GM12878 (cell line): Measurements from ENCODE around the gene GH1.

Experiments
- ATF3 ChIP-seq: IDR thresholded peaks from 2 replicates; pipeline ENCODE4 v1.6.1; 2011; ENCODE audit warnings: low read depth, mild to moderate bottlenecking, low read length, moderate library complexity, borderline replicate concordance; ENCODE audit errors: extremely low read depth
- ATF7 ChIP-seq: fragments of 450-650 bp; IDR thresholded peaks from 2 replicates; pipeline ENCODE4 v1.6.1; 2016; ENCODE audit warnings: low read depth, mild to moderate bottlenecking
- CTCF ChIP-seq, 3 experiments: IDR thresholded peaks in 2 of 3; conservative IDR thresholded peaks in 1 of 3; 2 replicates each; pipeline ENCODE4 v1.5.1; 2011; ENCODE audit warnings: low read depth in 3 of 3, low read length in 3 of 3, mild to moderate bottlenecking in 3 of 3, control low read depth in 2 of 3, moderate library complexity in 2 of 3, inconsistent platforms in 1 of 3, mixed read lengths in 1 of 3; ENCODE audit not compliant: control insufficient read depth in 2 of 3, insufficient read depth in 1 of 3; ENCODE audit errors: extremely low read depth in 1 of 3
- EP300 ChIP-seq, 2 experiments: fragments of 150-350 bp in 1 of 2; IDR thresholded peaks; 2 replicates each; pipeline ENCODE4 v1.6.1; 2011 to 2012; ENCODE audit warnings: low read depth in 2 of 2, low read length in 2 of 2, borderline replicate concordance in 1 of 2, improper control_type of control experiment in 1 of 2, inconsistent platforms in 1 of 2; ENCODE audit not compliant: control insufficient read depth in 1 of 2
- EZH2 ChIP-seq: IDR thresholded peaks from 2 replicates; pipeline ENCODE4 v1.6.1; 2012; ENCODE audit warnings: low read depth, mild to moderate bottlenecking, control low read depth, inconsistent platforms, low read length, borderline replicate concordance; ENCODE audit not compliant: control insufficient read depth
- JUND ChIP-seq: IDR thresholded peaks from 2 replicates; pipeline ENCODE4 v1.6.1; 2012; ENCODE audit warnings: low read depth, mild to moderate bottlenecking, low read length, improper control_type of control experiment, moderate library complexity
- NRF1 ChIP-seq: conservative IDR thresholded peaks from 2 replicates; pipeline ENCODE4 v1.6.1; 2011; ENCODE audit warnings: mild to moderate bottlenecking, low read depth, low read length, improper control_type of control experiment
- POLR2A ChIP-seq: IDR thresholded peaks from 2 replicates; pipeline ENCODE4 v1.6.1; 2011; ENCODE audit warnings: low read depth, mild to moderate bottlenecking, low read length
- POLR2AphosphoS5 ChIP-seq: IDR thresholded peaks from 2 replicates; pipeline ENCODE4 v1.6.1; 2011; ENCODE audit warnings: mild to moderate bottlenecking, low read length, inconsistent platforms
- SREBF2 ChIP-seq: IDR thresholded peaks from 2 replicates; pipeline ENCODE4 v1.6.1; 2012; ENCODE audit warnings: mild to moderate bottlenecking, low read length
- TF ChIP-seq, protein P1 (sequence below): IDR thresholded peaks from 2 replicates; pipeline ENCODE4 v1.6.1; 2011; ENCODE audit warnings: mild to moderate bottlenecking, low read depth, low read length, moderate library complexity; ENCODE audit not compliant: insufficient replicate concordance
- TF ChIP-seq, protein P2 (sequence below): fragments of 450-650 bp; IDR thresholded peaks from 2 replicates; pipeline ENCODE4 v1.6.1; 2016; ENCODE audit warnings: mild to moderate bottlenecking
- TF ChIP-seq, protein P3 (sequence below): IDR thresholded peaks from 2 replicates; pipeline ENCODE4 v1.6.1; 2011; ENCODE audit warnings: borderline replicate concordance, low read depth, mild to moderate bottlenecking, moderate library complexity, mixed read lengths, low read length; ENCODE audit not compliant: insufficient read depth; ENCODE audit errors: extremely low read length

- TF ChIP-seq EZH2 (no peak), CTCF (IDR thresholded peaks at IDR 0.05 in 2 of 3, conservative IDR thresholded peaks at IDR 0.05 in 1 of 3; ENCODE audit: control insufficient read depth in 2 of 3, extremely low read depth in 1 of 3, insufficient read depth in 1 of 3, low read depth in 3 of 3, low read length in 3 of 3) (peak; percentile 92 to 97 (median 94)), EP300 (IDR thresholded peaks at IDR 0.05; ENCODE audit: borderline replicate concordance in 1 of 2, control insufficient read depth in 1 of 2, low read depth in 2 of 2, low read length in 2 of 2) (no peak), ATF3 (no peak), SREBF2 (no peak), POLR2A (no peak), JUND (no peak), POLR2AphosphoS5 (no peak), NRF1 (no peak), ATF7 (no peak)
- TF ChIP-seq, protein P1, sequence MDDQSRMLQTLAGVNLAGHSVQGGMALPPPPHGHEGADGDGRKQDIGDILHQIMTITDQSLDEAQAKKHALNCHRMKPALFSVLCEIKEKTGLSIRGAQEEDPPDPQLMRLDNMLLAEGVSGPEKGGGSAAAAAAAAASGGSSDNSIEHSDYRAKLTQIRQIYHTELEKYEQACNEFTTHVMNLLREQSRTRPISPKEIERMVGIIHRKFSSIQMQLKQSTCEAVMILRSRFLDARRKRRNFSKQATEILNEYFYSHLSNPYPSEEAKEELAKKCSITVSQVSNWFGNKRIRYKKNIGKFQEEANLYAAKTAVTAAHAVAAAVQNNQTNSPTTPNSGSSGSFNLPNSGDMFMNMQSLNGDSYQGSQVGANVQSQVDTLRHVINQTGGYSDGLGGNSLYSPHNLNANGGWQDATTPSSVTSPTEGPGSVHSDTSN, result no peak
- TF ChIP-seq, protein P2, sequence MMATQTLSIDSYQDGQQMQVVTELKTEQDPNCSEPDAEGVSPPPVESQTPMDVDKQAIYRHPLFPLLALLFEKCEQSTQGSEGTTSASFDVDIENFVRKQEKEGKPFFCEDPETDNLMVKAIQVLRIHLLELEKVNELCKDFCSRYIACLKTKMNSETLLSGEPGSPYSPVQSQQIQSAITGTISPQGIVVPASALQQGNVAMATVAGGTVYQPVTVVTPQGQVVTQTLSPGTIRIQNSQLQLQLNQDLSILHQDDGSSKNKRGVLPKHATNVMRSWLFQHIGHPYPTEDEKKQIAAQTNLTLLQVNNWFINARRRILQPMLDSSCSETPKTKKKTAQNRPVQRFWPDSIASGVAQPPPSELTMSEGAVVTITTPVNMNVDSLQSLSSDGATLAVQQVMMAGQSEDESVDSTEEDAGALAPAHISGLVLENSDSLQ, result no peak
- TF ChIP-seq, protein P3, sequence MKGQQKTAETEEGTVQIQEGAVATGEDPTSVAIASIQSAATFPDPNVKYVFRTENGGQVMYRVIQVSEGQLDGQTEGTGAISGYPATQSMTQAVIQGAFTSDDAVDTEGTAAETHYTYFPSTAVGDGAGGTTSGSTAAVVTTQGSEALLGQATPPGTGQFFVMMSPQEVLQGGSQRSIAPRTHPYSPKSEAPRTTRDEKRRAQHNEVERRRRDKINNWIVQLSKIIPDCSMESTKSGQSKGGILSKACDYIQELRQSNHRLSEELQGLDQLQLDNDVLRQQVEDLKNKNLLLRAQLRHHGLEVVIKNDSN, result no peak
Measured at GRCh38 chr17:63919311-63919723, 678 bp upstream of the GH1 start.
